Measurements from ENCODE around the gene SCO1. TPM values are rescaled to one million over a fixed set of nuclear protein-coding genes. Genes with fewer than 3 reads are reported as not detected.

Gene SCO1
- total and polyA plus RNA-seq, 4 donors = 9.5 to 24.4 (median 16.4) TPM

DNA sequence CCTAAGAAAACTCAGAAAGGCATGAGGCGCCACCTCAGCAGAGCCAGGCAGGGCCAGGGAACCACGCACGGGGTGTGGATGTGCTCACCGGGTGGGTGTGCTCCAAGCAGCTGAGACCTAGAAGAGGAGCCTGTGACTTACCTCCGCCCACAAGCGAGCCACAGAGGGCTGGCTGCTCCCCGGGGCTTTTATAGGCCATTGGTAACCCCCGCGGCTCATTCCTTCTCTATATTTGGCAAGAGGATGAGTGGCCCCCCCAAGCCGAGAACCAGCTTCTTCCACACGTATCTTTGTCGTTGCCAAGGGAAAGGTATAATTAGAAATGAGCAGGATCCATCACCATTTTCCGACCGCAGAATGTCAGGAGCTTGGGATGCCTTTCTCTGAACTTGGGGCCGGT lies 40.2 kb downstream of the SCO1 start, which contains the start of gene MYH3:
TSS of gene MYH3 (minus strand) at position 162 of the 400 bp plus-strand sequence. CDS start 2,245 bp downstream, outside the sequence.
- no peaks in the 10 kb centered on the region for H3K27me3 ChIP-seq (ENCODE audit: control insufficient read depth in 1 of 2, insufficient read depth in 2 of 2, low read length in 1 of 2)
- intact Hi-C loops (cut with DNase I) = no loop called here
- 75 to 86% methylated on average over 15 of the region's 15 CpGs for WGBS, 2 donors
- no peak within 1 kb of the TSS for H3K4me3 ChIP-seq (ENCODE audit: low read length in 2 of 2)
- ATAC-seq (ENCODE audit: low FRiP score) (no peak), DNase-seq (no peak)
- no peak within 1 kb of the TSS for H3K27ac ChIP-seq (ENCODE audit: low read depth in 1 of 2, low read length in 2 of 2)
- H3K36me3 ChIP-seq (ENCODE audit: control insufficient read depth in 1 of 2, insufficient read depth in 2 of 2, low read length in 1 of 2) = no peaks in the 10 kb centered on the region
- no peaks in the 10 kb centered on the region for H3K4me1 ChIP-seq (ENCODE audit: control insufficient read depth in 1 of 2, insufficient read depth in 2 of 2, low read length in 2 of 2)
- no peaks in the 10 kb centered on the region for H3K9me3 ChIP-seq (ENCODE audit: control insufficient read depth, low read length)

DNA sequence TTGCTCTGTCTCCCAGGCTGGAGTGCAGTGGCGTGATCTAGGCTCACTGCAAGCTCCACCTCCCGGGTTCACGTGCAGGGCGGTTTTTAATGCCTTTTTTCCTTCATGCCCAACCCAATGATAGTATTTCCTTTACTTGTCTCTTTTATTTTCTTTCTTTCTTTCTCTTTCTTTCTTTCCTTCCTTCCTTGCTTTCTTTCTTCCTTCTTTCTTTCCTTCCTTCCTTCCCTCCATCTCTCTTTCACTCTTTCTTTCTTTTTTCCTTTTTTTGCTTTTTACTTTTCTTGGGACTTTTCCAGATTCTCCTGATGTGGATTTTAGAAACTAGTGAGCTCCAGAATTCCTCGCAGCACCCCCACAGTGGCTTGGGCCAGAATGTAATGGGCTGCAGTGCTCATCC lies 43.3 kb downstream of the SCO1 start:
- no peak overlapping the region for H3K4me3 ChIP-seq (ENCODE audit: low read length in 2 of 2)
- WGBS, 2 donors = 72 to 78% methylated on average over 5 of the region's 5 CpGs
- no peaks in the 10 kb centered on the region for H3K4me1 ChIP-seq (ENCODE audit: control insufficient read depth in 1 of 2, insufficient read depth in 2 of 2, low read length in 2 of 2)
- no peaks in the 10 kb centered on the region for H3K27me3 ChIP-seq (ENCODE audit: control insufficient read depth in 1 of 2, insufficient read depth in 2 of 2, low read length in 1 of 2)
- H3K9me3 ChIP-seq (ENCODE audit: control insufficient read depth, low read length) = no peaks in the 10 kb centered on the region
- no peaks in the 10 kb centered on the region for H3K36me3 ChIP-seq (ENCODE audit: control insufficient read depth in 1 of 2, insufficient read depth in 2 of 2, low read length in 1 of 2)
- H3K27ac ChIP-seq (ENCODE audit: low read depth in 1 of 2, low read length in 2 of 2) = no peak overlapping the region
- DNase-seq = no peak
- intact Hi-C loops (cut with DNase I) = no loop called here
- ATAC-seq (ENCODE audit: low FRiP score) = no peak

DNA sequence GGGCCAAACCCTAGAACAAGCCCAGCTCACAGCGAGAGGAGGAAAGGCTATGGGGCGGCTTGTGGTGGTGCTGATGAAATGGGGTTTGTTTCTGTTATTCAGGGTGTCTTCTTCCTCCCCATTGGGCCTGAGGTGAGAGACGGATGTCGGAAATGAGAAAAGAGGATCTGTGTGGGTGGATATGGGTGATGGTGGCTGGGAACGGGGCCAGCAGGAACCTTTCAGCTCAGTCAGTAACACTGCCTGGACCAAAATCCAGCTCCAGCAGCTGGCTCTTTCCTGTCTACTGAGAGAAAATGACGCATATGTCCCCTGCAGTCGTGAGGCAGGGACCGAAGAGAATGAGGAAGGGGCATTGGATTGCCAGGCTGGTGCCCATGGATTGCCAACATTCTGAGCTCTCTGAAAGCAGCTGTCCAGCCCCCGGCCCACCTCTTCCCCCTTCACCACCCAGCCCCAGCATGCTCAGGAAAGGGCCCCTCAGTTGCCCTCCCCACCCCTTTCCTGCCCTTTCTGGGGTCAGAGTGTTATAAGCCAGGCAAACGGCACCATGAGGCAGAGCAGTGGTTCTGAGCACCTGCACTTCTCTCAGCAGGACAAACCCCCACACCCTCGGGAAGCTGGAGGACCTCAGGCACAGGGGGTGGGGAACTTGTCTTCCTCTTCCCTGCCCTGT lies 44.2 kb downstream of the SCO1 start:
- H3K27me3 ChIP-seq (ENCODE audit: control insufficient read depth in 1 of 2, insufficient read depth in 2 of 2, low read length in 1 of 2) = no peaks in the 10 kb centered on the region
- intact Hi-C loops (cut with DNase I) = no loop called here
- H3K4me3 ChIP-seq (ENCODE audit: low read length in 2 of 2) = no peak overlapping the region
- no peak overlapping the region for H3K27ac ChIP-seq (ENCODE audit: low read depth in 1 of 2, low read length in 2 of 2)
- ATAC-seq (ENCODE audit: low FRiP score) = no peak
- no peaks in the 10 kb centered on the region for H3K9me3 ChIP-seq (ENCODE audit: control insufficient read depth, low read length)
- H3K4me1 ChIP-seq (ENCODE audit: control insufficient read depth in 1 of 2, insufficient read depth in 2 of 2, low read length in 2 of 2) = no peaks in the 10 kb centered on the region
- DNase-seq = no peak
- H3K36me3 ChIP-seq (ENCODE audit: control insufficient read depth in 1 of 2, insufficient read depth in 2 of 2, low read length in 1 of 2) = no peaks in the 10 kb centered on the region
- WGBS, 2 donors = 85 to 86% methylated on average over 10 to 11 of the region's 11 CpGs

GRCh38 chr17:10651927-10652326 lies 45.4 kb downstream of the SCO1 start:
- no peak overlapping the region for H3K4me3 ChIP-seq (ENCODE audit: low read length in 2 of 2)
- WGBS, 2 donors = 75 to 85% methylated on average over 9 of the region's 9 CpGs
- no peaks in the 10 kb centered on the region for H3K4me1 ChIP-seq (ENCODE audit: control insufficient read depth in 1 of 2, insufficient read depth in 2 of 2, low read length in 2 of 2)
- no peaks in the 10 kb centered on the region for H3K36me3 ChIP-seq (ENCODE audit: control insufficient read depth in 1 of 2, insufficient read depth in 2 of 2, low read length in 1 of 2)
- H3K27me3 ChIP-seq (ENCODE audit: control insufficient read depth in 1 of 2, insufficient read depth in 2 of 2, low read length in 1 of 2) = no peaks in the 10 kb centered on the region
- no peak overlapping the region for H3K27ac ChIP-seq (ENCODE audit: low read depth in 1 of 2, low read length in 2 of 2)
- H3K9me3 ChIP-seq (ENCODE audit: control insufficient read depth, low read length) = no peaks in the 10 kb centered on the region
- ATAC-seq (ENCODE audit: low FRiP score) (no peak), DNase-seq (no peak)
- intact Hi-C loops (cut with DNase I) = no loop called here

GRCh38 chr17:10649602-10650001 lies 47.7 kb downstream of the SCO1 start:
- intact Hi-C loops (cut with DNase I) = loop anchor here (5.0 kb wide), 3 partner anchors 33 to 78 kb away; partner anchors contain the start of genes ADPRM (in 1 of the 2) and SCO1 (in 1 of the 2)
- DNase-seq (no peak), ATAC-seq (ENCODE audit: low FRiP score) (no peak)
- H3K9me3 ChIP-seq (ENCODE audit: control insufficient read depth, low read length) = no peaks in the 10 kb centered on the region
- H3K27ac ChIP-seq (ENCODE audit: low read depth in 1 of 2, low read length in 2 of 2) = no peak overlapping the region
- H3K4me1 ChIP-seq (ENCODE audit: control insufficient read depth in 1 of 2, insufficient read depth in 2 of 2, low read length in 2 of 2) = no peaks in the 10 kb centered on the region
- no peaks in the 10 kb centered on the region for H3K36me3 ChIP-seq (ENCODE audit: control insufficient read depth in 1 of 2, insufficient read depth in 2 of 2, low read length in 1 of 2)
- WGBS, 2 donors = 91 to 93% methylated on average over 5 of the region's 5 CpGs
- no peak overlapping the region for H3K4me3 ChIP-seq (ENCODE audit: low read length in 2 of 2)
- H3K27me3 ChIP-seq (ENCODE audit: control insufficient read depth in 1 of 2, insufficient read depth in 2 of 2, low read length in 1 of 2) = no peaks in the 10 kb centered on the region

DNA sequence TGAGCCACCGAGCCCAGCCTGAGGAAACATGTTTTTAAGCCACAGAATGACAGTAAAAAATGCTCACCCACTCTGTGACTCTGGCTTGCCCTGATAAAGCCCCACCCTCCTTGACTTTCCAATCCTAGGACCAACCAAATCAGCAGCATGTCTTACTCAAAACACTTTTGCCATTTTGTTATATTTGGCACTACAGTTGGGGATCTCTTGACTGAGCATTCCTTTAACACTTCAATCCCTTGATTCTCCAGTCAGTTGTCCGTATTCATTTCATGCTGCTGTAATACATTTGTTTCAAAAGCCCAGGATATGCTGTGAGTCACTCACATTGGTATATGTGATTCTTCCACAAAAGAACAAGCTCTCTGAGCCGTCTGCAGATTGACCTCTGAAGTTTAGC lies 48.4 kb downstream of the SCO1 start:
- H3K4me3 ChIP-seq (ENCODE audit: low read length in 2 of 2) = no peak overlapping the region
- no peak overlapping the region for H3K27ac ChIP-seq (ENCODE audit: low read depth in 1 of 2, low read length in 2 of 2)
- H3K27me3 ChIP-seq (ENCODE audit: control insufficient read depth in 1 of 2, insufficient read depth in 2 of 2, low read length in 1 of 2) = no peaks in the 10 kb centered on the region
- no peaks in the 10 kb centered on the region for H3K9me3 ChIP-seq (ENCODE audit: control insufficient read depth, low read length)
- peaks cover 0 to 2% of the 10 kb centered on the region in 2 donors for H3K36me3 ChIP-seq (ENCODE audit: control insufficient read depth in 1 of 2, insufficient read depth in 2 of 2, low read length in 1 of 2)
- ATAC-seq (ENCODE audit: low FRiP score) (no peak), DNase-seq (no peak)
- WGBS, 2 donors = 50 to 53% methylated on average over 3 of the region's 3 CpGs
- intact Hi-C loops (cut with DNase I) = loop anchor here (5.0 kb wide), 3 partner anchors 33 to 78 kb away; partner anchors contain the start of genes ADPRM (in 1 of the 2) and SCO1 (in 1 of the 2)
- H3K4me1 ChIP-seq (ENCODE audit: control insufficient read depth in 1 of 2, insufficient read depth in 2 of 2, low read length in 2 of 2) = no peaks in the 10 kb centered on the region

DNA sequence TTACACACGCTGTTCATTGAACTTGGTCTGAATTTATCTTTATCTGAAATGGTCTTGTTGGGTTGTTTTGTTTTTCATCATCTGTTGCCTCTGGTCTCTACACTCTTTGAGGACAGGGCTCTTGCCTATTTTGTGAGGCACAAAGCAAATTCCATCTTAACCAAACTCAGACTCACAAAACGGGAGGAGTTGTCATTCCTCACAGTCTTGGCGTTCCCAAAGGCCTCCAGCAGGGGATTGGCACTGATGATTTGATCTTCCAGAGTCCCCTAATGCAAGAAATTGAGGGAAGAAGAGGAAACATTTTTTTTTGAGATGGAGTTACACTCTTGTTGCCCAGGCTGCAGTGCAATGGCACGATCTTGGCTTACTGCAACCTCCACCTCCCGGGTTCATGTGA lies 49.0 kb downstream of the SCO1 start:
- H3K4me3 ChIP-seq (ENCODE audit: low read length in 2 of 2) = no peak overlapping the region
- 90 to 95% methylated on average over 5 of the region's 5 CpGs for WGBS, 2 donors
- no peak overlapping the region for H3K27ac ChIP-seq (ENCODE audit: low read depth in 1 of 2, low read length in 2 of 2)
- H3K9me3 ChIP-seq (ENCODE audit: control insufficient read depth, low read length) = no peaks in the 10 kb centered on the region
- H3K4me1 ChIP-seq (ENCODE audit: control insufficient read depth in 1 of 2, insufficient read depth in 2 of 2, low read length in 2 of 2) = no peaks in the 10 kb centered on the region
- no peaks in the 10 kb centered on the region for H3K27me3 ChIP-seq (ENCODE audit: control insufficient read depth in 1 of 2, insufficient read depth in 2 of 2, low read length in 1 of 2)
- ATAC-seq (ENCODE audit: low FRiP score) = no peak
- H3K36me3 ChIP-seq (ENCODE audit: control insufficient read depth in 1 of 2, insufficient read depth in 2 of 2, low read length in 1 of 2) = peaks cover 0 to 2% of the 10 kb centered on the region in 2 donors
- intact Hi-C loops (cut with DNase I) = loop anchor here (5.0 kb wide), 3 partner anchors 34 to 79 kb away; partner anchors contain the start of genes ADPRM (in 1 of the 2) and SCO1 (in 1 of the 2)
- no peak for DNase-seq

- ATAC-seq (ENCODE audit: low FRiP score) (peak; percentile 84), DNase-seq (peak; percentile 78 to 92)
- Histone ChIP-seq H3K4me1 (ENCODE audit: control insufficient read depth in 1 of 2, insufficient read depth in 2 of 2, low read length in 2 of 2) (no peaks in the 10 kb centered on the region), H3K36me3 (ENCODE audit: control insufficient read depth in 1 of 2, insufficient read depth in 2 of 2, low read length in 1 of 2) (peaks cover 2 to 4% of the 10 kb centered on the region in 2 donors), H3K27me3 (ENCODE audit: control insufficient read depth in 1 of 2, insufficient read depth in 2 of 2, low read length in 1 of 2) (no peaks in the 10 kb centered on the region), H3K9me3 (ENCODE audit: control insufficient read depth, low read length) (no peaks in the 10 kb centered on the region), H3K4me3 (ENCODE audit: low read length in 2 of 2) (no peak overlapping the region), H3K27ac (ENCODE audit: low read depth in 1 of 2, low read length in 2 of 2) (no peak overlapping the region)
- intact Hi-C loops (cut with DNase I) = loop anchor here (2.0 to 5.0 kb wide), 4 partner anchors 36 to 198 kb away; partner anchors contain the start of genes ADPRM (in 1 of the 2) and SCO1 (in 1 of the 2)
- WGBS, 2 donors = 41 to 42% methylated on average over 8 of the region's 8 CpGs
Measured at GRCh38 chr17:10646392-10646990, 50.8 kb downstream of the SCO1 start.

DNA sequence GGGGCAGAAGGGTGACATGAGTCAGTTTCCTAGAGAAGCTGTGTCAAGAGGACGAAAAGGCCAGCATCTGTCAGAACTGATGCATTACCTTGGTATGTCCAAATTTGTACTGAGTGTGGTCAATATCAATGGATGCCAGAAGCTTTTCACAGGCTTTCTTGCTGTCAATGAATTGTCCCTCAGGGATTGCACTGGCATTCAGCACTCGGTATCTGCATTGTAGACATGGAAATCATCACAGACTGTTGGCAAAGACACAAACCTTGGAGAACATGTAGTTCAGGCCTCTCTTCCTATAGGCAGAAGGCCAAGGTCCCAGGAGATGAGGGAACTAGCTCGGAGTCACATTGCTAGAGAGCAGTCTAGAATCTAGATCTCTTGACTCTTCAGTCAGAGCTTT lies 56.9 kb downstream of the SCO1 start:
- DNase-seq (no peak), ATAC-seq (ENCODE audit: low FRiP score) (no peak)
- Histone ChIP-seq H3K36me3 (ENCODE audit: control insufficient read depth in 1 of 2, insufficient read depth in 2 of 2, low read length in 1 of 2) (peaks cover 8% of the 10 kb centered on the region in 2 donors), H3K4me1 (ENCODE audit: control insufficient read depth in 1 of 2, insufficient read depth in 2 of 2, low read length in 2 of 2) (no peaks in the 10 kb centered on the region), H3K27ac (ENCODE audit: low read depth in 1 of 2, low read length in 2 of 2) (no peak overlapping the region), H3K27me3 (ENCODE audit: control insufficient read depth in 1 of 2, insufficient read depth in 2 of 2, low read length in 1 of 2) (no peaks in the 10 kb centered on the region), H3K9me3 (ENCODE audit: control insufficient read depth, low read length) (no peaks in the 10 kb centered on the region), H3K4me3 (ENCODE audit: low read length in 2 of 2) (no peak overlapping the region)
- WGBS, 2 donors = 46 to 61% methylated on average over 3 of the region's 3 CpGs
- intact Hi-C loops (cut with DNase I) = no loop called here
